SK-N-SH (cell line): ENCODE results near the gene SNX2. TPM values are rescaled to one million over a fixed set of nuclear protein-coding genes. Genes with fewer than 3 reads are reported as not detected.

Experiments used
- CTCF ChIA-PET: fragments of 300-600, 350-600 bp; formaldehyde crosslinking; extraction: SDS; loops from one replicate; lab custom pipeline; 2021; lab: Yijun Ruan, JAX
- POLR2A ChIA-PET: fragments of 350-600 bp; sonication (Branson Sonifier 250); formaldehyde crosslinking; extraction: SDS; loops from one replicate; lab custom pipeline; 2020; ENCODE audit warnings: antibody characterized with exemption, inconsistent platforms; lab: Yijun Ruan, JAX
- DNase-seq: peaks from one replicate; pipeline ENCODE4 v3.0.0; 2012
- H2AFZ ChIP-seq: fragments of 200-600 bp; sonication (generic); 2 replicates; pipeline ENCODE4 v1.8.1; 2016; ENCODE audit warnings: antibody characterized with exemption, mild to moderate bottlenecking, low read depth
- H3F3A ChIP-seq: fragments of 200-600 bp; sonication (generic); replicated peaks from 2 replicates; pipeline ENCODE3; 2016; ENCODE audit warnings: antibody characterized with exemption, mild to moderate bottlenecking; ENCODE audit not compliant: insufficient read depth
- H3K27ac ChIP-seq, 2 experiments: fragments of 200-500 bp in 1 of 2; fragments of 200-600 bp in 1 of 2; sonication (Bioruptor generic) in 1 of 2; sonication (generic), shearing (Covaris generic) in 1 of 2; 2 replicates each; pipeline versions ENCODE4 v1.5.1 to v1.6.1; 2014 to 2016; ENCODE audit warnings: low read depth in 2 of 2, inconsistent platforms in 1 of 2, low read length in 1 of 2, mild to moderate bottlenecking in 1 of 2, mixed read lengths in 1 of 2
- H3K27me3 ChIP-seq: fragments of 200-600 bp; sonication (generic), shearing (Covaris generic); 2 replicates; pipeline ENCODE4 v1.6.1; 2016; ENCODE audit warnings: mixed run types; ENCODE audit not compliant: insufficient read depth
- H3K36me3 ChIP-seq, 2 experiments: fragments of 200-500 bp in 1 of 2; fragments of 200-600 bp in 1 of 2; sonication (Bioruptor generic) in 1 of 2; sonication (generic) in 1 of 2; replicated peaks in 1 of 2; 2 replicates each; pipeline versions ENCODE3 to v1.5.1; 2014 to 2016; ENCODE audit warnings: low read length in 1 of 2, mild to moderate bottlenecking in 1 of 2; ENCODE audit not compliant: insufficient read depth in 2 of 2, control insufficient read depth in 1 of 2
- H3K4me1 ChIP-seq, 2 experiments: fragments of 200-500 bp in 1 of 2; fragments of 200-600 bp in 1 of 2; sonication (Bioruptor generic) in 1 of 2; sonication (generic), shearing (Covaris generic) in 1 of 2; 2 replicates each; pipeline versions ENCODE4 v1.5.1 to v1.6.1; 2014 to 2016; ENCODE audit warnings: low read depth in 1 of 2, low read length in 1 of 2, mixed run types in 1 of 2; ENCODE audit not compliant: insufficient read depth in 2 of 2, control insufficient read depth in 1 of 2
- H3K4me2 ChIP-seq: fragments of 200-600 bp; sonication (generic), shearing (Covaris generic); 2 replicates; pipeline ENCODE4 v1.6.1; 2017; ENCODE audit warnings: mixed run types
- H3K4me3 ChIP-seq, 2 experiments: fragments of 200-500 bp in 1 of 2; fragments of 200-600 bp in 1 of 2; sonication (Bioruptor generic) in 1 of 2; sonication (generic), shearing (Covaris generic) in 1 of 2; 2 replicates each; pipeline versions ENCODE4 v1.5.1 to v1.8.1; 2014 to 2016; ENCODE audit warnings: low read depth in 2 of 2, inconsistent platforms in 1 of 2, low read length in 1 of 2, mild to moderate bottlenecking in 1 of 2, mixed read lengths in 1 of 2, moderate library complexity in 1 of 2
- H3K79me2 ChIP-seq: fragments of 200-600 bp; sonication (generic); 2 replicates; pipeline ENCODE4 v1.8.1; 2017; ENCODE audit warnings: mild to moderate bottlenecking; ENCODE audit not compliant: insufficient read depth
- H3K9ac ChIP-seq: fragments of 200-600 bp; sonication (generic); 2 replicates; pipeline ENCODE4 v1.6.1; 2017; ENCODE audit warnings: mixed run types
- H3K9me2 ChIP-seq: fragments of 200-600 bp; sonication (generic); 2 replicates; pipeline ENCODE4 v1.6.1; 2017; ENCODE audit warnings: mixed run types
- H3K9me3 ChIP-seq: fragments of 200-600 bp; sonication (generic); 2 replicates; pipeline ENCODE4 v1.6.1; 2017; ENCODE audit warnings: mixed run types, mild to moderate bottlenecking, moderate library complexity
- H4K20me1 ChIP-seq: fragments of 200-600 bp; sonication (generic); 2 replicates; pipeline ENCODE4 v1.6.1; 2017; ENCODE audit warnings: mild to moderate bottlenecking, mixed run types; ENCODE audit not compliant: insufficient read depth
- GATA2 ChIP-seq: sonication (generic); formaldehyde crosslinking; IDR thresholded peaks from 2 replicates; pipeline ENCODE4 v1.5.0; 2020; ENCODE audit warnings: mild to moderate bottlenecking, missing genetic modification reagents
- JUND ChIP-seq: IDR thresholded peaks from 2 replicates; pipeline ENCODE4 v1.4.0; 2012
- POLR2AphosphoS5 ChIP-seq: IDR thresholded peaks from 2 replicates; pipeline ENCODE4 v1.6.1; 2012; ENCODE audit warnings: low read depth, low read length
- RCOR1 ChIP-seq: fragments of 150-350 bp; IDR thresholded peaks from 2 replicates; pipeline ENCODE4 v1.6.1; 2017; ENCODE audit warnings: antibody characterized with exemption, low read length
- TEAD4 ChIP-seq: IDR thresholded peaks from 2 replicates; pipeline ENCODE4 v1.4.0; 2012; ENCODE audit warnings: mild to moderate bottlenecking, borderline replicate concordance; ENCODE audit not compliant: insufficient read depth
- USF2 ChIP-seq: fragments of 150-350 bp; IDR thresholded peaks from 2 replicates; pipeline ENCODE4 v1.6.1; 2017; ENCODE audit warnings: antibody characterized with exemption, low read length, low read depth, borderline replicate concordance
- WGBS: methylation state at CpG from one replicate; pipeline ENCODE4 v1.1.6; 2017; ENCODE audit warnings: low lambda C conversion rate; 5-methylcytosine and 5-hydroxymethylcytosine counted together
- polyA plus RNA-seq, 3 experiments: library from polyadenylated mRNA; depleted of rRNA; stranded (reverse); fragments of >200 nt; gene quantifications; 2 replicates each; pipeline ENCODE4 v1.2.3, GENCODE V29; 2012
- TF ChIP-seq, protein P1 (sequence below): IDR thresholded peaks from 2 replicates; pipeline ENCODE4; 2012
- TF ChIP-seq, protein P2 (sequence below): IDR thresholded peaks from 2 replicates; pipeline ENCODE4 v1.4.0; 2012; ENCODE audit warnings: low read depth, borderline replicate concordance
- TF ChIP-seq, protein P3 (sequence below): fragments of 150-350 bp; IDR thresholded peaks from 2 replicates; pipeline ENCODE4 v1.6.1; 2016; ENCODE audit warnings: mild to moderate bottlenecking, low read depth, low read length
- TF ChIP-seq, protein P4 (sequence below): fragments of 200-600 bp; sonication (generic); IDR thresholded peaks from 2 replicates; pipeline ENCODE4 v1.6.1; 2017; ENCODE audit warnings: antibody characterized with exemption, mild to moderate bottlenecking, moderate library complexity

SNX2 gene
- polyA plus RNA-seq, 1 of the 3 experiments (the other 2 are of a cell fraction) = 17.4 TPM

- Histone ChIP-seq H4K20me1 (no peaks in the 10 kb centered on the region), H3K4me1 (no peaks in the 10 kb centered on the region), H3K4me3 (no peak overlapping the region), H3K36me3 (no peaks in the 10 kb centered on the region), H3K9ac (no peak overlapping the region), H3K79me2 (no peaks in the 10 kb centered on the region), H3K27ac (no peak overlapping the region), H3K9me2 (no peaks in the 10 kb centered on the region), H3F3A (no peaks in the 10 kb centered on the region), H2AFZ (no peak overlapping the region), H3K9me3 (no peaks in the 10 kb centered on the region), H3K27me3 (no peaks in the 10 kb centered on the region), H3K4me2 (no peak overlapping the region)
- 79% methylated on average over 9 of the region's 9 CpGs for WGBS
- DNase-seq = no peak
- TF ChIP-seq RCOR1 (no peak), POLR2AphosphoS5 (no peak), GATA2 (CRISPR knock-in tag) (no peak), TEAD4 (no peak), USF2 (no peak), JUND (no peak)
- TF ChIP-seq, protein P1, sequence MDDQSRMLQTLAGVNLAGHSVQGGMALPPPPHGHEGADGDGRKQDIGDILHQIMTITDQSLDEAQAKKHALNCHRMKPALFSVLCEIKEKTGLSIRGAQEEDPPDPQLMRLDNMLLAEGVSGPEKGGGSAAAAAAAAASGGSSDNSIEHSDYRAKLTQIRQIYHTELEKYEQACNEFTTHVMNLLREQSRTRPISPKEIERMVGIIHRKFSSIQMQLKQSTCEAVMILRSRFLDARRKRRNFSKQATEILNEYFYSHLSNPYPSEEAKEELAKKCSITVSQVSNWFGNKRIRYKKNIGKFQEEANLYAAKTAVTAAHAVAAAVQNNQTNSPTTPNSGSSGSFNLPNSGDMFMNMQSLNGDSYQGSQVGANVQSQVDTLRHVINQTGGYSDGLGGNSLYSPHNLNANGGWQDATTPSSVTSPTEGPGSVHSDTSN = no peak
- TF ChIP-seq, protein P2, sequence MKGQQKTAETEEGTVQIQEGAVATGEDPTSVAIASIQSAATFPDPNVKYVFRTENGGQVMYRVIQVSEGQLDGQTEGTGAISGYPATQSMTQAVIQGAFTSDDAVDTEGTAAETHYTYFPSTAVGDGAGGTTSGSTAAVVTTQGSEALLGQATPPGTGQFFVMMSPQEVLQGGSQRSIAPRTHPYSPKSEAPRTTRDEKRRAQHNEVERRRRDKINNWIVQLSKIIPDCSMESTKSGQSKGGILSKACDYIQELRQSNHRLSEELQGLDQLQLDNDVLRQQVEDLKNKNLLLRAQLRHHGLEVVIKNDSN = no peak
- TF ChIP-seq, protein P3, sequence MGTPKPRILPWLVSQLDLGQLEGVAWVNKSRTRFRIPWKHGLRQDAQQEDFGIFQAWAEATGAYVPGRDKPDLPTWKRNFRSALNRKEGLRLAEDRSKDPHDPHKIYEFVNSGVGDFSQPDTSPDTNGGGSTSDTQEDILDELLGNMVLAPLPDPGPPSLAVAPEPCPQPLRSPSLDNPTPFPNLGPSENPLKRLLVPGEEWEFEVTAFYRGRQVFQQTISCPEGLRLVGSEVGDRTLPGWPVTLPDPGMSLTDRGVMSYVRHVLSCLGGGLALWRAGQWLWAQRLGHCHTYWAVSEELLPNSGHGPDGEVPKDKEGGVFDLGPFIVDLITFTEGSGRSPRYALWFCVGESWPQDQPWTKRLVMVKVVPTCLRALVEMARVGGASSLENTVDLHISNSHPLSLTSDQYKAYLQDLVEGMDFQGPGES = no peak
- TF ChIP-seq, protein P4, sequence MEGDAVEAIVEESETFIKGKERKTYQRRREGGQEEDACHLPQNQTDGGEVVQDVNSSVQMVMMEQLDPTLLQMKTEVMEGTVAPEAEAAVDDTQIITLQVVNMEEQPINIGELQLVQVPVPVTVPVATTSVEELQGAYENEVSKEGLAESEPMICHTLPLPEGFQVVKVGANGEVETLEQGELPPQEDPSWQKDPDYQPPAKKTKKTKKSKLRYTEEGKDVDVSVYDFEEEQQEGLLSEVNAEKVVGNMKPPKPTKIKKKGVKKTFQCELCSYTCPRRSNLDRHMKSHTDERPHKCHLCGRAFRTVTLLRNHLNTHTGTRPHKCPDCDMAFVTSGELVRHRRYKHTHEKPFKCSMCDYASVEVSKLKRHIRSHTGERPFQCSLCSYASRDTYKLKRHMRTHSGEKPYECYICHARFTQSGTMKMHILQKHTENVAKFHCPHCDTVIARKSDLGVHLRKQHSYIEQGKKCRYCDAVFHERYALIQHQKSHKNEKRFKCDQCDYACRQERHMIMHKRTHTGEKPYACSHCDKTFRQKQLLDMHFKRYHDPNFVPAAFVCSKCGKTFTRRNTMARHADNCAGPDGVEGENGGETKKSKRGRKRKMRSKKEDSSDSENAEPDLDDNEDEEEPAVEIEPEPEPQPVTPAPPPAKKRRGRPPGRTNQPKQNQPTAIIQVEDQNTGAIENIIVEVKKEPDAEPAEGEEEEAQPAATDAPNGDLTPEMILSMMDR = no peak
- POLR2A ChIA-PET = no interaction called here
- CTCF ChIA-PET = no interaction called here
Measured at GRCh38 chr5:122736086-122736845, 38.6 kb upstream of the SNX2 start.
